Dermis microvascular lymphatic vessel endothelial cell (primary cell): ENCODE results near the gene MS4A12. TPM values are rescaled to one million over a fixed set of nuclear protein-coding genes. Genes with fewer than 3 reads are reported as not detected.
"Not testable (repeated sequence)": the region's sequence is repeated elsewhere in the genome, so short reads cannot be mapped to it uniquely, and the experiment has no call there.

Source experiments
- DNase-seq, 2 donors: peaks; one replicate each; pipeline versions ENCODE4 v3.0.0 to v3.0.0-alpha.2; 2010; ENCODE audit warnings: low read depth in 2 of 2
- total RNA-seq: library from RNA; depleted of rRNA; stranded (reverse); fragments of >200 nt; gene quantifications from 2 replicates; pipeline ENCODE4 v1.2.1, GENCODE V29; 2014

Gene MS4A12, protein sequence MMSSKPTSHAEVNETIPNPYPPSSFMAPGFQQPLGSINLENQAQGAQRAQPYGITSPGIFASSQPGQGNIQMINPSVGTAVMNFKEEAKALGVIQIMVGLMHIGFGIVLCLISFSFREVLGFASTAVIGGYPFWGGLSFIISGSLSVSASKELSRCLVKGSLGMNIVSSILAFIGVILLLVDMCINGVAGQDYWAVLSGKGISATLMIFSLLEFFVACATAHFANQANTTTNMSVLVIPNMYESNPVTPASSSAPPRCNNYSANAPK
- not detected in 2 replicates for total RNA-seq

DNA sequence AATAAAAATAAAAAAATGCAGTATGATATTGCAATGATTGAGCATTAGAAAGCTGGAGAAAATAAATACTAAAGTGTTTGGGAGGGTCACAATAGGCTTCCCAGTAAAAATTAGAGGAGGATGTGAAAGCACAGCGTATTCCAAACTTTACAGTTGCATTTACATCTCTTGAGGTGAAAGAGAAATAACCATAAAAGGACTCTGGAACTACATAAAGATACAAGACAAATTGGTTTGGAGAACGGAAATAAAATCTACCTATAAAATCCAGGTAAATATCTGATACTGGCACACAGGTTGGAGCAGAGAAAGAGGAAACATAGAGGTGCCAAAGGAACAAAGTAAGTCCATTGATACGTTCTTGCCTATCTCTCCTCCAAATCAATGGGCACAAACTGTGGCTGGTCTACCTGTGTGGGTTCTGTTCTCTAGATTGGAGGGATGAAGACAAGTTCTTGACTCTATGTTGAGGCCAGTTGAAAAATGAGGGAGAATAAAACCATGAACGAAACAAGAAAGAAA is at the start of gene MS4A12:
MS4A12 (plus strand) TSS at position 291 of the 522 bp plus-strand sequence. CDS start 4,541 bp downstream, outside the sequence.
- DNase-seq, result no peak

DNA sequence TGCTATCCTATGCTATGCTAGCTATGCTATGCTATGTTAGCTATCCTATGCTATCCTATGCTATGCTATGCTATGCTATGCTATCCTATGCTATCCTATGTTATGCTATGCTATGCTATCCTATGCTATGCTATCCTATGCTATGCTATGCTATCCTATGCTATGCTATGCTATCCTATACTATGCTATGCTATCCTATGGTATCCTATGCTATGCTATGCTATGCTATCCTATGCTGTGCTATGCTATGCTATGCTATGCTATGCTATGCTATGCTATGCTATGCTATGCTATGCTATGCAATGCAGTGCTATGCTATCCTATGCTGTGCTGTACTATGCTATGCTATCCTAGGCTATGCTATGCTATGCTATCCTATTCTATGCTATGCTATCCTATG is 45.5 kb upstream of the MS4A12 start:
- DNase-seq, result no peak

DNA sequence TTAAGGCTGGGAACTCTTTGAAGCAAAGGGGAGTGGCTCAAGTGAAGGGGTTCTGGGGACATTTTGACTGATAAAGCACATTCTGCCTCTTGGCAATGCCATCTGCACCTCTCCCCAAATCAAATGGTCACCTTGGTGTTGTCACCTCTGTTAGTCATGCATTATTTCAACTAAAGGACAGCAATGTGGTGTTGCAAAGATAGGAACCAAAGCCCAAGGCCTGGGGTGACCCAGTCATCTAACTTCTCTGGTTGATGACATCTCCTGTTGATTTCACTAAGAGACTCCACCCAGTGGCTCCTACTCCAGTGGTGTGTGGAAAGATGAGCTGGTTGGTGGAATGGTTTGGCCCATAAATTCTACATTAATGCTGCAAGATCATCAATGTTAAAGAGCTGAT is 44.7 kb upstream of the MS4A12 start:
- DNase-seq, result no peak

DNA sequence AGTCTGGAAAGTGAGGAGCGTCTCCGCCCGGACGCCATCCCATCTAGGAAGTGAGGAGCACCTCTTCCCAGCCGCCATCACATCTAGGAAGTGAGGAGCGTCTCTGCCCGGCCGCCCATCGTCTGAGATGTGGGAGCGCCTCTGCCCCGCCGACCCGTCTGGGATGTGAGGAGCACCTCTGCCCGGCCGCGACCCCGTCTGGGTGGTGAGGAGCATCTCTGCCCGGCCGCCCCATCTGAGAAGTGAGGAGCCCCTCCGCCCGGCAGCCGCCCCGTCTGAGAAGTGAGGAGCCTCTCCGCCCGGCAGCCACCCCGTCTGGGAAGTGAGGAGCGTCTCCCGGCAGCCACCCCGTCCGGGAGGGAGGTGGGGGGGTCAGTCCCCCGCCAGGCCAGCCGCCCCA is 41.4 kb upstream of the MS4A12 start:
- not testable (repeated sequence) for DNase-seq

DNA sequence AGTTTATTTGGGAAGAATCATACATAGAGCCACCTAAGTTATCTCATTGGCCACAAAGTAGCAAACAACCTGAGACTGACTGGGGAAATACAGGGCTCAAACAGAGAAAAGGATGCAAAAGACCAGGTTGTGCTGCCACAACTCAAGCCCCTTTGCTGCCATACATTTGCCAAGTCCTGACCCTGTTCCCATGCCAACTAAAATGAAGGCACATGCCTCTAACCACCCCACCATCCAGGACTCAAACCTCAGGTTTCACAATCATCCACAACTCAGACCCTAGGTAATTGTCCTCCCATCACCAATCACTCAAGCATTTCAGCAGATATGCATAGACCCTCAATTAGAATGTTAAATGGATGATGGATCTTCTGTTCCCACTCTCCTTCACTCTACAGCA is 38.4 kb upstream of the MS4A12 start:
- no peak for DNase-seq

DNA sequence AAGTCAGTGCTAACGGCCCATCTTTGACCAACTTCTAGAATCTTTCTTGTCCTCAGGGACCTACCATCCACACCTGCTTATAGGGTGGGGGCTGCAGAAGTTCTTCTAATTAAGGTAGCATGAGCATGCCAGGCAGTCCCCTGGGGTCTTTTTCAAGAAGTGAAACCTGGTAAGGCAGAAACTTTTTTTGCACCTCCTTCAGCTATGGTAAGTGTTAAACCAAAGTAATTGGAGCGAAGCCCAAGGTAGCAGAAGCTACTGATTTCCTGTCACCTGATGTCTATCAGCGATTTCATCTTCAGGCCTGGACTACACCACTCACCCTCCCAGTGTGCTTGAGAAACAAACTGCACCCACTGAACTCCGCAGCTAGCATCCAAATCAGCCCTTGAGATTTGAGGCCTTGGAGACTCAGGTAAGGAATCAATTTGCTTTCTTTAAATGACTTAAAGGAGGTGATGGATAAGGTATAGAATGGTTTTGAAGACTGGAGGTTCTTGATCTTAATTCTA is 37.0 kb upstream of the MS4A12 start, which contains the start of gene MS4A1:
MS4A1 (plus strand) TSS at position 317 of the 512 bp plus-strand sequence. CDS start 6,528 bp downstream, outside the sequence.
- no peak for DNase-seq

DNA sequence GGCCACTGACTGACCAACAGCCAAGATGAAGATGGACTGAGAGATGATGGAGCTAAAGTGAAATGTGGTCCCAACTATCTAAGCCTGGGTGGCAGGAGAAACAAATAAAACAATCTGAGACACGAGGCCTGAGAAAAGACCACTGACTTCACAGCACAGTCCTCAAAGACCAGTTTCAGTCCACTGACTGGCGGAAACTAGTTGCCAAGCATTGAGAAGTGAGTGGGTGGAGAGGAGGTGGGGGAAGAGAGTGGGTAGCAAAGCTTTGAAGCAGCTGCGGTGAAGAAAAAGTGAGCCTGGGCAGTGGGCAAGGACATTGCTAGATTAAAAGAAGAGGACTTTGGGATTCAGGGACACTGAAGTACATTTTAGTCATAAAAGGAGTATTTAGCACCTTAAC is 35.0 kb upstream of the MS4A12 start:
- no peak for DNase-seq

DNA sequence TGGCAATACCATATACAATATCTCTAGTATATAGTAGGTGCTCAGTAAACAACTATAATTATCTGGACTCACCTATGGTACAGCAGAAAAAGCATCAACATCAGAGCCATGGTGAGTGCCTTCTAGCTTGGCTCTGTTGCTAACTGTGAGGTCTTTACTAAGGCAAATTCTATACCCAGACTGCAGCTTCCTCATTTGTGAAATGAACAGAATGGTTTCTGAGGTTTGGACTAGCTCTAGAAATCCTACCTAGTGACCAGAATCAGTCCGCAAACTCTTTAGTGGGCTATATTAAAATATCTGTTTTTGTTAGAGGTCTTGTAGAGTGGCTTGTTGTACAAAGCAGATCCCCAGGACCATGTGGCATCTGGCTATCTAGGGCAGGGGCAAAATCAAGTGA is 33.2 kb upstream of the MS4A12 start:
- DNase-seq, result no peak

DNA sequence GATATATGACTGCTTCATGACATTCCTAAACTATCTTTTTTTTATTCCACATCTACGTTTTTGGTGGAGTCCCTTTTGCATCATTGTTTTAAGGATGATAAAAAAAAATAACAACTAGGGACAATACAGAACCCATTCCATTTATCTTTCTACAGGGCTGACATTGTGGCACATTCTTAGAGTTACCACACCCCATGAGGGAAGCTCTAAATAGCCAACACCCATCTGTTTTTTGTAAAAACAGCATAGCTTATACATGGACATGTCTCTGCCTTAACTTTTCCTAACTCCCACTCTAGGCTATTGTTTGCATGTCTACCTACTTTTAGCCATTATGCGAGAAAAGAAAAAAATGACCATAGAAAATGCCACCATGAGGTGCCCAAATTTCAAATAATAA is 23.7 kb upstream of the MS4A12 start:
- no peak for DNase-seq

DNA sequence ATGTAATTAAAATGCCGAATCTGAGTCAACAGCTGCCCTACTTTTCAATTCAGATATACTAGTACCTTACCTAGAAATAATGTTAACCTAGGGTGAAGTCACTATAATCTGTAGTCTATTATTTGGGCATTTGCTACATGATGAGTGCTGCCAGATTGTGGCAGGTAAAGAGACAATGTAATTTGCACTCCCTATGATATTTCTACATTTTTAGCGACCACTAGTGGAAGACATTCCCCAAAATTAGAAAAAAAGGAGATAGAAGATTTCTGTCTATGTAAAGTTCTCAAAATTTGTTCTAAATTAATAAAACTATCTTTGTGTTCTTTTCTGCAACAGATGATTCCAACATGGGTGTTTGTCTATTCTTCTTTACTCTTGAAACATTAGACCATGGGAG is 22.9 kb upstream of the MS4A12 start:
- DNase-seq, result no peak

DNA sequence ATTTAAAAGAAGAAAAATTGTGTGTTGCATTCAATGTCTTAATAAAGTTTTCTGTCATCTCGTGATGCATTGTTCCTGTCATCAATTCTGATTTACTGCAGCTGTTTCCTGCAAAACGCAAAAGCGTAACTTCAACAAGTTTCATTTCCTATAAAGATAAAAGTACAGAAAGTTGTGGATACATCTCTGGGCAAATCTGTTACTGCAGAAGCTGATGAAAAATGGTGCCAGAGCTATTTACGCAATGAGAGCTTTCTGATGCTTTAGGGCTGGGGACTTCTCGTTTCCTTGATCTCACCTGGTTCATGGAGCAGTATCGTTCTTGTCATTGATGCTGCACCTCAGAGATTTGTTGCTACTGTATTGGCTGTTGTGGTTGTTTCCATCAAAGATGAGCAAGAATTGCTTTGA is 15.5 kb upstream of the MS4A12 start:
- no peak for DNase-seq

DNA sequence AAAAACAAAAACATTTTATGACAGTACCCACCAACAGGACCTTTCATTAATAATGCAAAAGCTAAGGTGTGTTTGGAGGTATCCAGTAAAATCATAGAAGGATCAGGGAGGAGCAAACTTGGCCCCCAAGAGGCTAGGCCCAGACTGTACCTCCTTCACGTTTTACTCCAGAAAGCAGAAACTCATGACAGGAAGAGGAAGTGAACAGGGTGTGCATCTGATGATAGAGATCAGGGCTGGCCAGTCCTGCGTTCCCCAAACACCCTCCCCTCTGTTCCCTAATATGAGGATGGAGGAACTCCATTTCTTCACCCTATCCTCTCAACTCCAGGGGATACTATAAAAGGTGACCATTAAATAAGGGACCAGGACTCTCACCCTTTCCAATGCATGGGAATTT is 10.2 kb upstream of the MS4A12 start:
- no peak for DNase-seq

DNA sequence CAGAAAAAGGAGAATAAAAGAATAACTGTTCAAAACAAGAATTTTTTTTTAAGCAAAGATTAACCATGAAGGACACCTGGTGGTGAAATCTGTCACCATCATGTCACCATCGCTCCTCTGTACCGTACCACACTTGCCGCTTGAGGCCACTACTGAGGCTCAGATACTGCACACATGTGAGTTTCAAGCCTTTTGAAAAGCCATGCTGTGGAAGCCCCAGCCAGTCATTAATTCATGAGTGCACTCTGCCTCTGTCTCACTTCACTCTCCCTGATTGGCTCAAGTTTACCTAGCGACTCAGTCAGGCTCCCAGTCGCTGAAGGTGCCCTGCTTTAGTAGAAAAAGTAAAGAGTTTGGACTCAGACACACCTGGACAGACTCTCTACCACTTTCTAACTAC is 6.6 kb upstream of the MS4A12 start:
- peak; percentile 5 to 24 for DNase-seq

DNA sequence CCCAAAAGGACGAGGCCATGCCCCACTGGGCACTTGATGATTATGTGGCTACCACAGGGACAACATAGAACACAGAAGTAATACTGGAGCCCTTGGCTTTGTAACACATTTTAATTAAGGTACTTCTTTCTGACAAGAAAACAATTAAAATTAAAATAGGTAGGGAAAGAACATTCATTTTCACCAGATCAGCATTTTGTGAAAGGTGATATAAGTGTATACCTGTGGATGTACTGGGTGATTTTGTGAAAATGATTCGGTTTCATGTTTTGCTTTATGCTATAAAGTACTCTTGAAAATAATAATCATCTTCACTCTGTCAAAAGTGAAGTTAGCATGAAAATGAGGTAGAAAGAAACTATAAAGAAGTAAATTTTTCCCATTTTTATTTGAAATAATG is 876 bp downstream of the MS4A12 start:
- no peak for DNase-seq

DNA sequence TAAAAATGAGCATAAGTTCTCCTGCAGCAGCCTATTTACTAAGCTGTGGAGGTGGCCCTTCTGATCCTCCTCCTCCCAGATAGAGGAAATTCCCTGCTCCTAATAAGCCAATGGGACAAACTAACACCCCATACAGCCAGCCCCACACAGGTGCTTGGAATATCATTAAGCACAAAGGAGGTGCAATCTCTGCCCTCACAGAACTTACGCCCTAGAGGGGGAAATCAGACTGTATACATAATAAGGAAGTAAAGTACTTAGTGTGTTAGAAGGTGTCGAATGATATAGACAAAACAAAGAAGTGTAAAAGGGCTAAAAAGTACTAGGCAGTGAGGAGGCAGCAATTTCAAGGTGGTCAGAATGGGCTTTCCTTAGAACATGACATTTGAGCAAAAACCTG is 5.8 kb downstream of the MS4A12 start:
- no peak for DNase-seq

DNA sequence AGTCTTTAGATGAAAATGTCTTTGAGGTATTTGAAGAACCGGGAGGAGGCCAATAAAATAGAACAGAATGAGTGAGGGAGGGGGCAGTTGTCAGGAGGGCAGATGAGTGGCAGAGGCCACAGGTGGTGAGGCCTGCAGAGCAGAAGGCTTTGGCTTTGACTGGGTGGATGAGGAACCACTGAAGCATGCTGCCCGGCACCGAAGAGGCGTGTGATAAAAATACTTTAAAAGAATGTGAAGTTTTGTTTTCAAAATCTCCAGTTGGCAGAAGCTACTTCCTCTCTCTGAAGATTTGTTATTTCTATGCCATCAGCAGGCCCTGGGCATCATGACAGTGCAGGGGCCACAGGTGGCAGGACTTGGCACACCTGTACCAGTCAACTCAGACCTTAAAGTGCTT is 6.3 kb downstream of the MS4A12 start:
- no peak for DNase-seq

DNA sequence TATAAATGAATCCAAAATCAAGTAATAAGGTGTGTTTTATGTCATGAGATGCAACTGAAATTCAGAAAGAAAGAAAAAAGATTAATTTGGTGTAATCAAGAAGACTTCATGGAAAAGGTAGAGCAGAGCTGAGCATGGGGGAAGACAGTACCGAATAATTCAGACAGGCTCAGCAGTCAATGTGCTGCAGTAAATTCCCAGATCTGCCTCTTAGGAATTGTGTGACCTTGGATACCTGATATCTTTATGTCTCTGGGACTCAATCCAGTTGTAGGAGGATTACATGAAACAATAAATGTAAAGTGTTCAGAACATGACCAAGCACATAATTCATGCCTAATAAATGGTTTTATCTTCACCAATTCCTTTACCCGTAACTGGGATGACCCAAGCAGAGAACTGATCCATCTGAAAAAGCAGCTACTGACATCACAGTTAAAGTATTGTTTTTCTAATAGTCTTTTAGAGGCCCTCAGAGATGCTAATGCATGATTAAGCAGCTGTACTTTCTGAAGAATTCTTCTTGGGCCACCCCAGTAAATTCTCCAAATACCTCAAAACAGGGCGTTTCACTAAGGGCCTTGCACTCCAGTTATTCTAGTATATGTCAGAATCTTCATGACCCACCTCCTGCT is 7.8 kb downstream of the MS4A12 start:
- no peak for DNase-seq

DNA sequence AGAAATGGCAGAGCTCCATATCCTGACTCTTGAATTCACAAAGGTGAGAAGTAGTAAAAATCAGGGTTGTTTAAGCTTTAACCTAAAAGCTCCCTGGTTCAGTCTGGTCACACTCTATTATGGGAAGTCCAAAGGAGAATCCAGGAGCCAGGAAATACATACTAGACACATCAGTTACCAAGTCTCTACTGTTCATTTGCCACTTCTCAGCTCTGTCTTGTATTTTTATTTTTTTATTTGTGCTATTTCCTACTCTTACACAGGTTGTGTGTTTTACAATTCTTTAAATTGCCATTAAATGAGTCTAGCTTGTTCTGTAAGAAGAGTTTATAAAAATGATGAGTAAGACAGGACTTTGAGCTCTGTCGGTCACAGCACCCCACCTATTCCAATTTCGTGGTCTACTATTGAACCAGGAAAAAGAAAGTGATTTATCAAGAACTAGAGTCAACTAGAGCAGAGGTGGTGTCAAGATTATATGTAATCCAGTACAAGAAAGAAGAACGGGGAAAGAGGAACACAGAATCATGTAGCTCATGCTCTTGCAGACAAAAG is 9.7 kb downstream of the MS4A12 start:
- no peak for DNase-seq

DNA sequence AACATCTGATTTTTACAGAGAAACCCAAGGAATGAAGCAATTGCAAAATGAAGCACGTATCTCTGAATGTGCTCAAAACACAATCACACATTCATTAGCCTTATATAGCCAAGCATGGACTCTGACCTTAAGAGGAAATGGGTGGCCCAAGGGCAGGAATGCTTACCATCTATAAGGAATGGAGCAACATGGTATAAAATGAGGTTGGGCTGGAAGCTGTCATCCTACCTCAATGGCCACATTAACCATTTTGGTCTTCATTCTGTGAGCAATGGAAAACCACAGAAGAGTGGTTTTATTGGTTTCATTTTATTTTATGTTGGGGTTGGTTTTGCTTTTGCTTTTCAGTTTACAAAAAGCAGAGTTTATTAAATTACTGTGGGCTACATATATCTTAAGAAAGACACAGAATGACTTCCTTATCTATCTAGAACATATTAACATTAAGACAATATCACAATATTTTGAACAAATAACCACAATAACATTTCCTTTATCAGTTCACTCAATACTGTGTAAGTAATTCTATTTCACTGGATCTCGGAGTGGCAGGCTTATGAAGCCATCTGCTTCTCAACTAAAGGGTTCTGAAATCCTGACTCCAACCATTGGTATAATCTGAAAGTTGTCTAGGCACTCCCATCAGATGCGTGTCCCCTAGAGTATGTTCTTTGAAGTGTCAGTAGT is 11.8 kb downstream of the MS4A12 start:
- DNase-seq, result no peak

DNA sequence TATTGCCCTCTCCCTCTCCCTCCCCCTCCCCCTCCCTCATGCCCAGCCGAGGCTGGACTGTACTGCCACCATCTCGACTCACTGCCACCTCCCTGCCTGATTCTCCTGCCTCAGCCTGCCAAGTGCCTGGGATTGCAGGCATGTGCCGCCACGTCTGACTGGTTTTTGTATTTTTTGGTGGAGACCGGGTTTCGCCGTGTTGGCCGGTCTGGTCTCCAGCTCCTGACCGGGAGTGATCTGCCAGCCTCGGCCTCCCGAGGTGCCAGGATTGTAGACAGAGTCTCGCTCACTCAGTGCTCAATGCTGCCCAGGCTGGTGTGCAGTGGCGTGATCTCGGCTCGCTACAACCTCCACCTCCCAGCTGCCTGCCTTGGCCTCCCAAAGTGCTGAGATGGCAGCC is 17.0 kb downstream of the MS4A12 start:
- not testable (repeated sequence) for DNase-seq

DNA sequence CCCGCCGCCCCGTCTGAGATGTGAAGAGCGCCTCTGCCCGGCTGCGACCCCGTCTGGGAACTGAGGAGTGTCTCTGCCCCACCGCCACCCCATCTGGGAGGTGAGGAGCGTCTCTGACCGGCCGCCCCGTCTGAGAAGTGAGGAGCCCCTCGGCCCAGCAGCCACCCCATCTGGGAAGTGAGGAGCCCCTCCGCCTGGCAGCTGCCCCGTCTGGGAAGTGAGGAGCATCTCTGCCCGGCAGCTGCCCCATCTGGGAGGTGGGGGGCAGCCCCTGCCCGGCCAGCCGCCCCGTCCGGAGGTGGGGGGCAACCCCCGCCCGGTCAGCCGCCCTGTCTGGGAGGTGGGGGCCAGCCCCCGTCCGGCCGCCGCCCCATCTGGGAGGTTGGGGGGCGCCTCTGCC is 17.6 kb downstream of the MS4A12 start:
- not testable (repeated sequence) for DNase-seq

DNA sequence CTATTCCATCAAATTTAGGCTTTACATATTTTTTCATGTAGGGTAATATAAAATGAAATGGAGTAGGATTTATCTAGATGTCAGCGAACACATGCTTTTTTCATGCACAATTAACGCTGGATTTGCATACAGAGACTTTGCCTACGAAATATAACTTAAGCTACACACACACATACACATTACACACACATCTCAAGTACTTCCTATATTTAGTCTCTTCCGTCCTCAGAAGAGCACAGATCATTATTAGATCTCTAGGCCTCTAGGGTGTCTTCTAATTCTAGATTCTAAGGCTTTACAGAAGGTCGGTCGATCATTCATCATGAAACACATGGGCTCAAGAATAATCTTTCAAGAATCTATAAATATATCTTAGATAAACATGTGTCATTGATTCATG is 18.8 kb downstream of the MS4A12 start:
- no peak for DNase-seq
